Measurements from ENCODE around the gene B3GAT2. TPM values are rescaled to one million over a fixed set of nuclear protein-coding genes. Genes with fewer than 3 reads are reported as not detected.

B3GAT2 gene
- total RNA-seq, 4 donors from 2014 or later, result 0.18 to 0.76 TPM; not detected in 2

DNA sequence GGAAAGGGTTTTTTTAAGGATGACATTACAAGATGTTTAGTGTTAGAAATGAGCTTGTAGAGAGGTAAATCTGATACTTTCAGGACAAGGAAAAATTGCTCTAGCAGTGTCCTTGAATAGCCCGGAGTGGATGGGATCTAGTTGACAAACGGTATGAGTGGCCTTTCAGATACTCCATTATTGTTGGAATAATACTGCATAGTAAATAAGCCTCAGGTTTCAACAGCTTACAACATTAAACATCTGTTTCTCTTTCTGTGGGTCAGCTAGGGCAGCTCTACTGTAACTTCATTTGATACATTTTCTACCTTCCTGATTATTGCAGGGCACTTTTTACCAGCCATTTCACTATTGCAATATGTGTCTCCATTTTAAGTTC is 118.0 kb downstream of the B3GAT2 start:
- no peak overlapping the region for H3K27ac ChIP-seq
- no peaks in the 10 kb centered on the region for H3K9me3 ChIP-seq
- no peaks in the 10 kb centered on the region for H3K36me3 ChIP-seq
- TF ChIP-seq POLR2A (IDR thresholded peaks at IDR 0.05), result no peak
- intact Hi-C loops (cut with DNase I; ENCODE audit: low total_unique reads), result no loop called here
- no peaks in the 10 kb centered on the region for H3K27me3 ChIP-seq
- no peaks in the 10 kb centered on the region for H3K4me1 ChIP-seq
- H3K4me3 ChIP-seq, result no peak overlapping the region
- DNase-seq, result no peak

- H3K4me3 ChIP-seq, result no peak overlapping the region
- intact Hi-C loops (cut with DNase I; ENCODE audit: low total_unique reads), result no loop called here
- H3K9me3 ChIP-seq, result no peaks in the 10 kb centered on the region
- H3K27me3 ChIP-seq, result no peaks in the 10 kb centered on the region
- no peak overlapping the region for H3K27ac ChIP-seq
- H3K36me3 ChIP-seq, result no peaks in the 10 kb centered on the region
- DNase-seq, result no peak
- no peaks in the 10 kb centered on the region for H3K4me1 ChIP-seq
- TF ChIP-seq POLR2A (IDR thresholded peaks at IDR 0.05), result no peak
- TF ChIP-seq, protein P1, sequence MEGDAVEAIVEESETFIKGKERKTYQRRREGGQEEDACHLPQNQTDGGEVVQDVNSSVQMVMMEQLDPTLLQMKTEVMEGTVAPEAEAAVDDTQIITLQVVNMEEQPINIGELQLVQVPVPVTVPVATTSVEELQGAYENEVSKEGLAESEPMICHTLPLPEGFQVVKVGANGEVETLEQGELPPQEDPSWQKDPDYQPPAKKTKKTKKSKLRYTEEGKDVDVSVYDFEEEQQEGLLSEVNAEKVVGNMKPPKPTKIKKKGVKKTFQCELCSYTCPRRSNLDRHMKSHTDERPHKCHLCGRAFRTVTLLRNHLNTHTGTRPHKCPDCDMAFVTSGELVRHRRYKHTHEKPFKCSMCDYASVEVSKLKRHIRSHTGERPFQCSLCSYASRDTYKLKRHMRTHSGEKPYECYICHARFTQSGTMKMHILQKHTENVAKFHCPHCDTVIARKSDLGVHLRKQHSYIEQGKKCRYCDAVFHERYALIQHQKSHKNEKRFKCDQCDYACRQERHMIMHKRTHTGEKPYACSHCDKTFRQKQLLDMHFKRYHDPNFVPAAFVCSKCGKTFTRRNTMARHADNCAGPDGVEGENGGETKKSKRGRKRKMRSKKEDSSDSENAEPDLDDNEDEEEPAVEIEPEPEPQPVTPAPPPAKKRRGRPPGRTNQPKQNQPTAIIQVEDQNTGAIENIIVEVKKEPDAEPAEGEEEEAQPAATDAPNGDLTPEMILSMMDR (IDR thresholded peaks at IDR 0.05), result no peak
These were observed 122.3 kb downstream of the B3GAT2 start for GRCh38 chr6:70834520-70834919.

GRCh38 chr6:70831427-70831826 is 125.4 kb downstream of the B3GAT2 start:
- Histone ChIP-seq H3K4me3 (no peak overlapping the region), H3K27me3 (no peaks in the 10 kb centered on the region), H3K4me1 (no peaks in the 10 kb centered on the region), H3K27ac (no peak overlapping the region), H3K36me3 (no peaks in the 10 kb centered on the region), H3K9me3 (no peaks in the 10 kb centered on the region)
- intact Hi-C loops (cut with DNase I; ENCODE audit: low total_unique reads), result no loop called here
- DNase-seq, result no peak
- TF ChIP-seq POLR2A (IDR thresholded peaks at IDR 0.05), result no peak

GRCh38 chr6:70823651-70824050 is 133.2 kb downstream of the B3GAT2 start:
- H3K4me1 ChIP-seq, result no peaks in the 10 kb centered on the region
- no peak for DNase-seq
- TF ChIP-seq POLR2A (IDR thresholded peaks at IDR 0.05), result no peak
- TF ChIP-seq, protein P1 (IDR thresholded peaks at IDR 0.05), result no peak

GRCh38 chr6:70821751-70822150 is 135.1 kb downstream of the B3GAT2 start:
- Histone ChIP-seq H3K27ac (no peak overlapping the region), H3K27me3 (no peaks in the 10 kb centered on the region), H3K4me3 (no peak overlapping the region), H3K9me3 (no peaks in the 10 kb centered on the region), H3K4me1 (no peaks in the 10 kb centered on the region), H3K36me3 (no peaks in the 10 kb centered on the region)
- intact Hi-C loops (cut with DNase I; ENCODE audit: low total_unique reads), result no loop called here
- TF ChIP-seq, protein P1 (IDR thresholded peaks at IDR 0.05), result no peak
- no peak for TF ChIP-seq POLR2A (IDR thresholded peaks at IDR 0.05)
- no peak for DNase-seq

More at GRCh38 chr6:70823651-70824050, 133.2 kb downstream of the B3GAT2 start:
- no peak overlapping the region for H3K4me3 ChIP-seq
- no peak overlapping the region for H3K27ac ChIP-seq
- intact Hi-C loops (cut with DNase I; ENCODE audit: low total_unique reads), result no loop called here
- H3K27me3 ChIP-seq, result no peaks in the 10 kb centered on the region
- no peaks in the 10 kb centered on the region for H3K9me3 ChIP-seq
- H3K36me3 ChIP-seq, result no peaks in the 10 kb centered on the region

GRCh38 chr6:70820778-70821177 is 136.1 kb downstream of the B3GAT2 start:
- H3K9me3 ChIP-seq, result no peaks in the 10 kb centered on the region
- no peak for DNase-seq
- H3K4me3 ChIP-seq, result no peak overlapping the region
- no peak for TF ChIP-seq POLR2A (IDR thresholded peaks at IDR 0.05)
- TF ChIP-seq, protein P1 (IDR thresholded peaks at IDR 0.05), result no peak
- H3K27ac ChIP-seq, result no peak overlapping the region
- H3K27me3 ChIP-seq, result no peaks in the 10 kb centered on the region
- H3K36me3 ChIP-seq, result no peaks in the 10 kb centered on the region
- intact Hi-C loops (cut with DNase I; ENCODE audit: low total_unique reads), result no loop called here
- no peaks in the 10 kb centered on the region for H3K4me1 ChIP-seq

Data from uterus (tissue), 4 donors.